Gastrocnemius medialis (tissue), 4 donors: ENCODE data around the gene PADI3. TPM values are rescaled to one million over a fixed set of nuclear protein-coding genes. Genes with fewer than 3 reads are reported as not detected.

Experiments
- ATAC-seq, 2 donors: fragments of 150-250 bp; one replicate each; pipeline ENCODE4 v1.9.1; 2016
- DNase-seq, 2 donors: peaks; one replicate each; pipeline ENCODE4 v3.0.0-alpha.2; 2019
- H3K27ac ChIP-seq, 4 donors: fragments of 200-600 bp; sonication (generic); 1 replicate in 1 of 4; 2 replicates in 3 of 4; pipeline ENCODE4 v1.5.1; 2016 to 2018; ENCODE audit warnings: mild to moderate bottlenecking in 2 of 4, moderate library complexity in 1 of 4
- H3K27me3 ChIP-seq, 3 donors: fragments of 200-600 bp; sonication (generic) in 2 of 3; 1 replicate in 1 of 3; 2 replicates in 2 of 3; pipeline versions ENCODE4 v1.5.1 to v1.6.0; 2016 to 2019; ENCODE audit warnings: mild to moderate bottlenecking in 1 of 3, moderate library complexity in 1 of 3
- H3K36me3 ChIP-seq, 2 donors: fragments of 200-600 bp; sonication (generic) in 1 of 2; one replicate each; pipeline ENCODE4 v1.5.1; 2017 to 2018
- H3K4me1 ChIP-seq, 2 donors: fragments of 200-600 bp; sonication (generic) in 1 of 2; one replicate each; pipeline ENCODE4 v1.5.1; 2016 to 2017; ENCODE audit warnings: mild to moderate bottlenecking in 2 of 2
- H3K4me3 ChIP-seq, 4 donors: fragments of 200-600 bp; sonication (generic) in 3 of 4; 1 replicate in 1 of 4; 2 replicates in 3 of 4; pipeline ENCODE4 v1.5.1; 2016 to 2019; ENCODE audit warnings: mild to moderate bottlenecking in 2 of 4
- H3K9me3 ChIP-seq, 3 donors: fragments of 200-600 bp; sonication (generic) in 2 of 3; 1 replicate in 1 of 3; 2 replicates in 2 of 3; pipeline ENCODE4 v1.5.1; 2016 to 2019
- CTCF ChIP-seq, 5 experiments: fragments of 450-650 bp in 3 of 5; fragments of 200-600 bp in 2 of 5; sonication (generic) in 2 of 5; IDR thresholded peaks in 4 of 5; conservative IDR thresholded peaks in 1 of 5; 1 replicate in 4 of 5; 2 replicates in 1 of 5; pipeline ENCODE4 v1.5.1; 2016 to 2019; ENCODE audit warnings: antibody characterized with exemption in 5 of 5, mild to moderate bottlenecking in 3 of 5, moderate library complexity in 3 of 5
- POLR2A ChIP-seq, 2 donors: fragments of 450-650 bp; IDR thresholded peaks; one replicate each; pipeline ENCODE4 v1.6.1; 2017; ENCODE audit warnings: antibody characterized with exemption in 2 of 2, mild to moderate bottlenecking in 2 of 2, moderate library complexity in 2 of 2
- in situ Hi-C, 4 donors: fragments of 200-750 bp; cut with MboI; loops; one replicate each; pipeline versions ENCODE4 v1.15.0 to v1.8.0; 2017; ENCODE audit warnings: low sequenced_read_pairs in 4 of 4
- intact Hi-C: fragments of 100-400 bp; cut with DNase I; formaldehyde crosslinking; loops from one replicate; pipeline ENCODE4 v1.15.1; 2023; ENCODE audit warnings: low total_unique reads
- total RNA-seq, 4 donors: library from RNA; depleted of rRNA; stranded (reverse); fragments of >200 nt; gene quantifications; one replicate each; pipeline versions ENCODE4 v1.1.0 to v1.2.3, GENCODE V29; 2016

The PADI3 gene
- total RNA-seq, 4 donors from 2014 or later: not detected

- Histone ChIP-seq H3K27me3 (peaks cover 0 to 5% (median 0%) of the 10 kb centered on the region in 3 donors), H3K9me3 (no peaks in the 10 kb centered on the region), H3K27ac (no peak overlapping the region), H3K4me1 (no peaks in the 10 kb centered on the region), H3K36me3 (no peaks in the 10 kb centered on the region), H3K4me3 (no peak overlapping the region)
- no peak for ATAC-seq
- TF ChIP-seq POLR2A (IDR thresholded peaks at IDR 0.05) (no peak), CTCF (IDR thresholded peaks at IDR 0.05 in 4 of 5, conservative IDR thresholded peaks at IDR 0.05 in 1 of 5) (no peak)
- DNase-seq: no peak
- in situ Hi-C loops: no loop called here
- intact Hi-C loops: no loop called here
These were observed 26.3 kb upstream of the PADI3 start for GRCh38 chr1:17222557-17222956.

GRCh38 chr1:17224434-17224833, 24.5 kb upstream of the PADI3 start:
- intact Hi-C loops: no loop called here
- Histone ChIP-seq H3K27ac (no peak overlapping the region), H3K9me3 (no peaks in the 10 kb centered on the region), H3K27me3 (no peaks in the 10 kb centered on the region), H3K36me3 (no peaks in the 10 kb centered on the region), H3K4me3 (no peak overlapping the region), H3K4me1 (no peaks in the 10 kb centered on the region)
- TF ChIP-seq CTCF (IDR thresholded peaks at IDR 0.05 in 4 of 5, conservative IDR thresholded peaks at IDR 0.05 in 1 of 5): no peak
- TF ChIP-seq POLR2A (IDR thresholded peaks at IDR 0.05): no peak
- in situ Hi-C loops: no loop called here
- DNase-seq: no peak
- ATAC-seq: no peak

- H3K4me3 ChIP-seq: no peak overlapping the region
- H3K27me3 ChIP-seq: no peaks in the 10 kb centered on the region
- H3K27ac ChIP-seq: no peak overlapping the region
- H3K4me1 ChIP-seq: no peaks in the 10 kb centered on the region
- H3K9me3 ChIP-seq: no peaks in the 10 kb centered on the region
- intact Hi-C loops: no loop called here
- no peak for ATAC-seq
- in situ Hi-C loops: no loop called here
- no peak for TF ChIP-seq CTCF (IDR thresholded peaks at IDR 0.05 in 4 of 5, conservative IDR thresholded peaks at IDR 0.05 in 1 of 5)
- H3K36me3 ChIP-seq: no peaks in the 10 kb centered on the region
- no peak for DNase-seq
These were observed 23.8 kb upstream of the PADI3 start for GRCh38 chr1:17225140-17225539.

- no peak for ATAC-seq
- no peaks in the 10 kb centered on the region for H3K9me3 ChIP-seq
- H3K4me1 ChIP-seq: no peaks in the 10 kb centered on the region
- no peak overlapping the region for H3K27ac ChIP-seq
- no peaks in the 10 kb centered on the region for H3K36me3 ChIP-seq
- no peak overlapping the region for H3K4me3 ChIP-seq
- TF ChIP-seq CTCF (IDR thresholded peaks at IDR 0.05 in 4 of 5, conservative IDR thresholded peaks at IDR 0.05 in 1 of 5) (no peak), POLR2A (IDR thresholded peaks at IDR 0.05) (no peak)
- H3K27me3 ChIP-seq: no peaks in the 10 kb centered on the region
- no peak for DNase-seq
- intact Hi-C loops: no loop called here
- in situ Hi-C loops: no loop called here
These were observed 21.5 kb upstream of the PADI3 start for GRCh38 chr1:17227358-17227915.

- H3K9me3 ChIP-seq: no peaks in the 10 kb centered on the region
- TF ChIP-seq CTCF (IDR thresholded peaks at IDR 0.05 in 4 of 5, conservative IDR thresholded peaks at IDR 0.05 in 1 of 5) (no peak), POLR2A (IDR thresholded peaks at IDR 0.05) (no peak)
- no peak overlapping the region for H3K27ac ChIP-seq
- in situ Hi-C loops (no loop called here), intact Hi-C loops (no loop called here)
- peaks cover 0 to 2% of the 10 kb centered on the region in 2 donors for H3K4me1 ChIP-seq
- H3K36me3 ChIP-seq: no peaks in the 10 kb centered on the region
- no peak for ATAC-seq
- no peak overlapping the region for H3K4me3 ChIP-seq
- no peak for DNase-seq
- H3K27me3 ChIP-seq: no peaks in the 10 kb centered on the region
These were observed 20.3 kb upstream of the PADI3 start for GRCh38 chr1:17228619-17229018.
